IMR-90 (cell line): ENCODE measurements around the gene KLF11. TPM values are rescaled to one million over a fixed set of nuclear protein-coding genes. Genes with fewer than 3 reads are reported as not detected.

Experiments used
- ATAC-seq: fragments of 200-7000 bp; cut with Tn5 transposase; 2 replicates; pipeline ENCODE4 v1.9.1; 2020; ENCODE audit warnings: low read depth, mild to moderate bottlenecking, moderate library complexity
- BruUV-seq: library from RNA; stranded (reverse); fragments of 400-500 nt; replicated peaks from 2 replicates; lab custom pipeline; 2021; lab: Mats Ljungman, UMichigan
- CTCF ChIA-PET: fragments of 300-600 bp; formaldehyde crosslinking; extraction: SDS; loops from one replicate; lab custom pipeline; 2021; ENCODE audit warnings: antibody characterized with exemption; lab: Yijun Ruan, JAX
- POLR2A ChIA-PET: fragments of 300-600 bp; sonication (Branson Sonifier 250); formaldehyde crosslinking; loops from one replicate; lab custom pipeline; 2022; ENCODE audit warnings: antibody characterized with exemption; ENCODE audit not compliant: unreplicated experiment; lab: Charles Lee
- DNase-seq: peaks from one replicate; pipeline ENCODE4 v3.0.0; 2013
- H2AFZ ChIP-seq: replicated peaks from 2 replicates; pipeline ENCODE3; 2013; ENCODE audit warnings: low read length, mild to moderate bottlenecking; ENCODE audit not compliant: poor library complexity
- H2AK5ac ChIP-seq: 2 replicates; pipeline ENCODE4 v1.6.1; 2013; ENCODE audit warnings: low read depth, low read length, inconsistent platforms
- H2AK9ac ChIP-seq: replicated peaks from 2 replicates; pipeline ENCODE3; 2013; ENCODE audit warnings: mild to moderate bottlenecking, low read depth, low read length, moderate library complexity; ENCODE audit not compliant: poor library complexity
- H2BK120ac ChIP-seq: 2 replicates; pipeline ENCODE4 v1.6.1; 2013; ENCODE audit warnings: low read depth, low read length, inconsistent platforms
- H2BK15ac ChIP-seq: 3 replicates; pipeline ENCODE4 v1.6.1; 2013; ENCODE audit warnings: low read depth, low read length, inconsistent platforms
- H2BK20ac ChIP-seq: 2 replicates; pipeline ENCODE4 v1.6.1; 2013; ENCODE audit warnings: low read depth, mild to moderate bottlenecking, inconsistent platforms, low read length, moderate library complexity
- H2BK5ac ChIP-seq: 2 replicates; pipeline ENCODE4 v1.6.1; 2013; ENCODE audit warnings: mild to moderate bottlenecking, low read depth, low read length, inconsistent platforms; ENCODE audit not compliant: poor library complexity, severe bottlenecking
- H3K14ac ChIP-seq: replicated peaks from 2 replicates; pipeline ENCODE4 v1.6.1; 2013; ENCODE audit warnings: low read depth, low read length, inconsistent platforms
- H3K18ac ChIP-seq: 2 replicates; pipeline ENCODE4 v1.6.1; 2013; ENCODE audit warnings: low read depth, low read length, control low read depth
- H3K23ac ChIP-seq: 2 replicates; pipeline ENCODE4 v1.6.1; 2013; ENCODE audit warnings: low read depth, low read length, inconsistent platforms
- H3K27ac ChIP-seq: 2 replicates; pipeline ENCODE4 v1.5.1; 2013; ENCODE audit warnings: mild to moderate bottlenecking, control low read depth, low read length; ENCODE audit not compliant: insufficient read depth
- H3K27me3 ChIP-seq: 2 replicates; pipeline ENCODE4 v1.6.1; 2013; ENCODE audit warnings: low read length; ENCODE audit not compliant: control insufficient read depth, insufficient read depth
- H3K36me3 ChIP-seq: 2 replicates; pipeline ENCODE4 v1.6.1; 2013; ENCODE audit warnings: low read length, mixed read lengths; ENCODE audit not compliant: control insufficient read depth, insufficient read depth
- H3K4ac ChIP-seq: 2 replicates; pipeline ENCODE4 v1.6.1; 2013; ENCODE audit warnings: low read depth, low read length, inconsistent platforms
- H3K4me1 ChIP-seq: 2 replicates; pipeline ENCODE4 v1.6.1; 2013; ENCODE audit warnings: low read length, mixed read lengths; ENCODE audit not compliant: control insufficient read depth, insufficient read depth
- H3K4me2 ChIP-seq: 2 replicates; pipeline ENCODE4 v1.6.1; 2013; ENCODE audit warnings: low read depth, mild to moderate bottlenecking, control low read depth, low read length, moderate library complexity
- H3K4me3 ChIP-seq: 2 replicates; pipeline ENCODE4 v1.5.1; 2013; ENCODE audit warnings: low read depth, mild to moderate bottlenecking, control low read depth, low read length, moderate library complexity; ENCODE audit not compliant: insufficient read depth
- H3K56ac ChIP-seq: 2 replicates; pipeline ENCODE4 v1.6.1; 2013; ENCODE audit warnings: low read length, inconsistent platforms; ENCODE audit not compliant: insufficient read depth; ENCODE audit errors: extremely low read depth
- H3K79me1 ChIP-seq, 2 experiments: 2 replicates each; pipeline ENCODE4 v1.6.1; 2013; ENCODE audit warnings: low read length in 2 of 2, inconsistent platforms in 1 of 2, low read depth in 1 of 2
- H3K9ac ChIP-seq: 2 replicates; pipeline ENCODE4 v1.6.1; 2013; ENCODE audit warnings: low read depth, low read length, control low read depth
- H3K9me1 ChIP-seq: 2 replicates; pipeline ENCODE4 v1.6.1; 2013; ENCODE audit warnings: low read length, inconsistent platforms; ENCODE audit not compliant: insufficient read depth
- H3K9me3 ChIP-seq: 2 replicates; pipeline ENCODE4 v1.6.1; 2013; ENCODE audit warnings: low read length; ENCODE audit not compliant: control insufficient read depth, insufficient read depth
- H4K20me1 ChIP-seq: 2 replicates; pipeline ENCODE4 v1.6.1; 2013; ENCODE audit warnings: low read length, inconsistent platforms; ENCODE audit not compliant: insufficient read depth
- H4K5ac ChIP-seq: 2 replicates; pipeline ENCODE4 v1.6.1; 2013; ENCODE audit warnings: mild to moderate bottlenecking, low read depth, low read length, control low read depth
- H4K8ac ChIP-seq, 2 experiments: 2 replicates each; pipeline ENCODE4 v1.6.1; 2013; ENCODE audit warnings: low read depth in 2 of 2, low read length in 2 of 2, control low read depth in 1 of 2, inconsistent platforms in 1 of 2
- H4K91ac ChIP-seq: 2 replicates; pipeline ENCODE4 v1.6.1; 2013; ENCODE audit warnings: low read depth, low read length, inconsistent platforms; ENCODE audit not compliant: insufficient read depth
- FOS ChIP-seq: fragments of 150-350 bp; IDR thresholded peaks from 2 replicates; pipeline ENCODE4 v1.6.1; 2016; ENCODE audit warnings: low read depth, low read length
- WGBS, 2 experiments: methylation state at CpG; one replicate each; pipeline versions ENCODE4 v1.1.5 to v1.1.7; 2013; ENCODE audit warnings: missing lambda C conversion rate in 2 of 2; ENCODE audit not compliant: insufficient read length in 1 of 2; ENCODE audit errors: extremely low coverage in 2 of 2; 5-methylcytosine and 5-hydroxymethylcytosine counted together
- dilution Hi-C: fragments of 300-500 bp; cut with HindIII; formaldehyde crosslinking; loops from one replicate; pipeline ENCODE4 v1.14.3; 2018; ENCODE audit warnings: low sequenced_read_pairs; ENCODE audit not compliant: unreplicated experiment
- in situ Hi-C: fragments of 300-500 bp; cut with MboI; formaldehyde crosslinking; loops from 3 replicates; pipeline ENCODE4 v1.14.3; 2019; ENCODE audit warnings: low sequenced_read_pairs, inconsistent platforms, mixed read lengths
- intact Hi-C: fragments of 100-400 bp; cut with micrococcal nuclease; formaldehyde crosslinking; loops from 2 replicates; pipeline ENCODE4 v1.10.0; 2022
- polyA plus RNA-seq, 3 experiments: library from polyadenylated mRNA; depleted of rRNA; stranded (reverse); fragments of >200 nt; gene quantifications; 2 replicates each; pipeline ENCODE4 v1.2.3, GENCODE V29; 2012; ENCODE audit warnings: low replicate concordance in 1 of 3
- total RNA-seq: library from RNA; depleted of rRNA; stranded (reverse); fragments of >200 nt; gene quantifications from 2 replicates; pipeline ENCODE4 v1.2.3, GENCODE V29; 2012

KLF11 gene
- total and polyA plus RNA-seq, 2 of the 4 experiments (the other 2 are of a cell fraction) = 2.0 to 2.4 TPM

DNA sequence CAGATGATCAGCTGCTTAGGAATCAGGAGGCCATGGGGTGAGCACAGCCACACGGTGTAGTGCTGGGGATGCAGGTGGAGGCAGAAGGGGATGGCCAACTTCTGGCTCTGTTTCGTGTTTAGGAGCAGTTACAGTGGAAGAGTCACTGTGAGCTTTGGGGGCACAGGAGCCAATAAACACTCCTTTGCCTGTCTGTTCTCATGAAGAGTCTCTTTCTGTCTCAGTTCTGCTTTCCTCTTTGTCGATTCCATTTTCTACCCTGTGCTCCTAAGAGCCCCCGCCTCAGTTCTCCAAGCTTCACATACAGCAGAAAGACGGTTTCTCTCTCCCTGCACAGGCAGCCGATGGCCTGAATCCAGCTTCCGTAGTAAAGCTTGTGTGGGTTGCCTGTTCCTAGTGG is 58.1 kb downstream of the KLF11 start:
- H3K18ac ChIP-seq = no peak overlapping the region
- peak overlapping the region; percentile 43 for H2AFZ ChIP-seq
- peaks cover 2% of the 10 kb centered on the region; the same call in 1 of the 2 replicates for H3K4me1 ChIP-seq
- no peaks in the 10 kb centered on the region for H3K36me3 ChIP-seq
- no peak overlapping the region for H2BK15ac ChIP-seq
- WGBS, 2 experiments = no CpG with 5 or more reads among the region's 7 CpGs
- H2BK5ac ChIP-seq = no peak overlapping the region
- intact Hi-C loops (no loop called here), dilution Hi-C loops (no loop called here), in situ Hi-C loops (no loop called here)
- H3K27ac ChIP-seq = no peak overlapping the region
- H3K14ac ChIP-seq = no peak overlapping the region
- H3K9me1 ChIP-seq = peaks cover 8% of the 10 kb centered on the region; the same call in 1 of the 2 replicates
- no peaks in the 10 kb centered on the region for H4K20me1 ChIP-seq
- no peak overlapping the region for H3K9ac ChIP-seq
- no peak overlapping the region for H2BK20ac ChIP-seq
- H2BK120ac ChIP-seq = no peak overlapping the region
- H3K4me3 ChIP-seq = no peak overlapping the region
- H3K27me3 ChIP-seq = no peaks in the 10 kb centered on the region; the same call in 1 of the 2 replicates
- no peak overlapping the region for H2AK5ac ChIP-seq
- H3K79me1 ChIP-seq = no peaks in the 10 kb centered on the region
- H3K4ac ChIP-seq = no peak overlapping the region
- ChIA-PET CTCF (interaction anchor here (0.6 to 0.9 kb wide), 3 partner anchors 29 to 580 kb away, joined by 3 to 8 read pairs (median 3); no protein-coding TSS in a partner anchor), POLR2A (no interaction called here)
- no peak for TF ChIP-seq FOS
- no peaks in the 10 kb centered on the region for H3K9me3 ChIP-seq
- H3K4me2 ChIP-seq = no peak overlapping the region
- BruUV-seq = no TSS peak
- no peak overlapping the region for H4K5ac ChIP-seq
- H2AK9ac ChIP-seq = no peak overlapping the region
- no peak overlapping the region for H3K56ac ChIP-seq
- 0 out of 2 replicates have a peak overlapping the region, but pooled peaks have one; percentile 38 for H3K23ac ChIP-seq
- no peak overlapping the region for H4K91ac ChIP-seq
- ATAC-seq = no peak
- DNase-seq = no peak
- H4K8ac ChIP-seq = no peak overlapping the region
